ENCODE results near the gene C12orf42.

GRCh38 chr12:103421402-103421801, 74.4 kb downstream of the C12orf42 start:
- TF ChIP-seq, protein P1, sequence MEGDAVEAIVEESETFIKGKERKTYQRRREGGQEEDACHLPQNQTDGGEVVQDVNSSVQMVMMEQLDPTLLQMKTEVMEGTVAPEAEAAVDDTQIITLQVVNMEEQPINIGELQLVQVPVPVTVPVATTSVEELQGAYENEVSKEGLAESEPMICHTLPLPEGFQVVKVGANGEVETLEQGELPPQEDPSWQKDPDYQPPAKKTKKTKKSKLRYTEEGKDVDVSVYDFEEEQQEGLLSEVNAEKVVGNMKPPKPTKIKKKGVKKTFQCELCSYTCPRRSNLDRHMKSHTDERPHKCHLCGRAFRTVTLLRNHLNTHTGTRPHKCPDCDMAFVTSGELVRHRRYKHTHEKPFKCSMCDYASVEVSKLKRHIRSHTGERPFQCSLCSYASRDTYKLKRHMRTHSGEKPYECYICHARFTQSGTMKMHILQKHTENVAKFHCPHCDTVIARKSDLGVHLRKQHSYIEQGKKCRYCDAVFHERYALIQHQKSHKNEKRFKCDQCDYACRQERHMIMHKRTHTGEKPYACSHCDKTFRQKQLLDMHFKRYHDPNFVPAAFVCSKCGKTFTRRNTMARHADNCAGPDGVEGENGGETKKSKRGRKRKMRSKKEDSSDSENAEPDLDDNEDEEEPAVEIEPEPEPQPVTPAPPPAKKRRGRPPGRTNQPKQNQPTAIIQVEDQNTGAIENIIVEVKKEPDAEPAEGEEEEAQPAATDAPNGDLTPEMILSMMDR (IDR thresholded peaks at IDR 0.05): no peak
- TF ChIP-seq POLR2AphosphoS5 (IDR thresholded peaks at IDR 0.05): no peak
- TF ChIP-seq POLR2A (IDR thresholded peaks at IDR 0.05): no peak
- no peak for TF ChIP-seq EP300 (IDR thresholded peaks at IDR 0.05)

Data from sigmoid colon (tissue), 4 donors.